HepG2 (cell line): ENCODE results near the gene MED25. TPM values are rescaled to one million over a fixed set of nuclear protein-coding genes. Genes with fewer than 3 reads are reported as not detected.

Experiments
- JUNB ChIP-seq: sonication (generic); formaldehyde crosslinking; IDR thresholded peaks from 2 replicates; pipeline ENCODE4 v1.8.0; 2022; ENCODE audit warnings: missing genetic modification reagents, mild to moderate bottlenecking, borderline replicate concordance
- KLF12 ChIP-seq: sonication (generic); formaldehyde crosslinking; IDR thresholded peaks from 2 replicates; pipeline ENCODE4 v1.4.0; 2020; ENCODE audit warnings: missing genetic modification reagents, borderline replicate concordance
- MTF2 ChIP-seq: sonication (generic); formaldehyde crosslinking; IDR thresholded peaks from 2 replicates; pipeline ENCODE4 v1.5.0; 2020; ENCODE audit warnings: missing genetic modification reagents, borderline replicate concordance
- NFYB ChIP-seq: sonication (generic); formaldehyde crosslinking; IDR thresholded peaks from 2 replicates; pipeline ENCODE4 v1.4.0; 2020; ENCODE audit warnings: missing genetic modification reagents
- PCBP2 ChIP-seq: fragments of 200-400 bp; formaldehyde crosslinking; optimal IDR thresholded peaks from 2 replicates; pipeline ENCODE3; 2018; ENCODE audit warnings: low read length, low read depth; ENCODE audit not compliant: poor library complexity, severe bottlenecking
- SAFB2 ChIP-seq: sonication (generic); formaldehyde crosslinking; IDR thresholded peaks from 2 replicates; pipeline ENCODE4 v1.5.1; 2020; ENCODE audit warnings: missing genetic modification reagents, low read depth, mild to moderate bottlenecking, borderline replicate concordance
- TGIF2 ChIP-seq: IDR thresholded peaks from 2 replicates; pipeline ENCODE4 v1.6.1; 2016; ENCODE audit warnings: control low read depth, missing compliant biosample characterization
- UBTF ChIP-seq: sonication (generic); formaldehyde crosslinking; IDR thresholded peaks from 2 replicates; pipeline ENCODE4 v1.4.0; 2020; ENCODE audit warnings: mild to moderate bottlenecking, missing genetic modification reagents
- ZKSCAN5 ChIP-seq: sonication (generic); formaldehyde crosslinking; IDR thresholded peaks from 2 replicates; pipeline ENCODE4 v1.5.1; 2020; ENCODE audit warnings: mild to moderate bottlenecking, missing genetic modification reagents
- ZKSCAN8 ChIP-seq: IDR thresholded peaks from 2 replicates; pipeline ENCODE4 v1.6.1; 2016; ENCODE audit warnings: borderline replicate concordance, missing genetic modification reagents, missing compliant biosample characterization
- ZNF24 ChIP-seq: fragments of 450-650 bp; IDR thresholded peaks from 2 replicates; pipeline ENCODE4 v1.6.1; 2017; ENCODE audit warnings: antibody characterized with exemption, mild to moderate bottlenecking
- ZNF382 ChIP-seq: sonication (generic); formaldehyde crosslinking; IDR thresholded peaks from 2 replicates; pipeline ENCODE4 v1.5.0; 2020; ENCODE audit warnings: missing genetic modification reagents, mild to moderate bottlenecking, borderline replicate concordance
- ZNF441 ChIP-seq: sonication (generic); formaldehyde crosslinking; IDR thresholded peaks from 2 replicates; pipeline ENCODE4 v1.7.0; 2021; ENCODE audit warnings: missing genetic modification reagents, borderline replicate concordance
- ZNF512B ChIP-seq: sonication (generic); formaldehyde crosslinking; IDR thresholded peaks from 2 replicates; pipeline ENCODE4 v1.5.1; 2020; ENCODE audit warnings: missing genetic modification reagents, mild to moderate bottlenecking, borderline replicate concordance
- ZNF543 ChIP-seq: sonication (generic); formaldehyde crosslinking; IDR thresholded peaks from 2 replicates; pipeline ENCODE4 v1.4.0; 2020; ENCODE audit warnings: mild to moderate bottlenecking, missing genetic modification reagents
- ZNF576 ChIP-seq: sonication (generic); formaldehyde crosslinking; IDR thresholded peaks from 2 replicates; pipeline ENCODE4 v1.4.0; 2020; ENCODE audit warnings: mild to moderate bottlenecking, missing genetic modification reagents
- ZNF704 ChIP-seq: sonication (generic); formaldehyde crosslinking; IDR thresholded peaks from 2 replicates; pipeline ENCODE4 v1.8.1; 2023; ENCODE audit warnings: mild to moderate bottlenecking, inconsistent platforms, moderate library complexity, missing genetic modification reagents, borderline replicate concordance
- polyA plus RNA-seq, 8 experiments: library from polyadenylated mRNA; depleted of rRNA in 3 of 8; stranded (reverse) in 7 of 8; unstranded in 1 of 8; fragments of >200 nt; fragmentation: Illumina TruSeq in 4 of 8; extraction: Trizol in 4 of 8; gene quantifications; 2 replicates each; pipeline versions ENCODE4 v1.2.1 to v1.2.3, GENCODE V29; 2011 to 2016; ENCODE audit warnings: low read depth in 4 of 8, missing spikeins in 1 of 8, mixed read lengths in 1 of 8; ENCODE audit not compliant: insufficient read depth in 1 of 8
- total RNA-seq, 5 experiments: library from RNA; depleted of rRNA; stranded (reverse); fragments of >200 nt; fragmentation: Illumina TruSeq; extraction: Trizol; gene quantifications; 2 replicates each; pipeline ENCODE4 v1.2.3, GENCODE V29; 2016; ENCODE audit warnings: low read depth in 1 of 5
- TF ChIP-seq, protein P1 (sequence below): IDR thresholded peaks from 2 replicates; pipeline ENCODE4 v1.6.1; 2016; ENCODE audit warnings: missing compliant biosample characterization, missing genetic modification reagents, borderline replicate concordance
- TF ChIP-seq, protein P2 (sequence below): sonication (generic); formaldehyde crosslinking; IDR thresholded peaks from 2 replicates; pipeline ENCODE4 v1.8.1; 2023; ENCODE audit warnings: mild to moderate bottlenecking, missing genetic modification reagents

MED25 gene
- total and polyA plus RNA-seq, 2 of the 13 experiments (the other 11 are each of a cell fraction or from before 2014, with no cell fraction given) = 11.1 to 15.1 TPM

DNA sequence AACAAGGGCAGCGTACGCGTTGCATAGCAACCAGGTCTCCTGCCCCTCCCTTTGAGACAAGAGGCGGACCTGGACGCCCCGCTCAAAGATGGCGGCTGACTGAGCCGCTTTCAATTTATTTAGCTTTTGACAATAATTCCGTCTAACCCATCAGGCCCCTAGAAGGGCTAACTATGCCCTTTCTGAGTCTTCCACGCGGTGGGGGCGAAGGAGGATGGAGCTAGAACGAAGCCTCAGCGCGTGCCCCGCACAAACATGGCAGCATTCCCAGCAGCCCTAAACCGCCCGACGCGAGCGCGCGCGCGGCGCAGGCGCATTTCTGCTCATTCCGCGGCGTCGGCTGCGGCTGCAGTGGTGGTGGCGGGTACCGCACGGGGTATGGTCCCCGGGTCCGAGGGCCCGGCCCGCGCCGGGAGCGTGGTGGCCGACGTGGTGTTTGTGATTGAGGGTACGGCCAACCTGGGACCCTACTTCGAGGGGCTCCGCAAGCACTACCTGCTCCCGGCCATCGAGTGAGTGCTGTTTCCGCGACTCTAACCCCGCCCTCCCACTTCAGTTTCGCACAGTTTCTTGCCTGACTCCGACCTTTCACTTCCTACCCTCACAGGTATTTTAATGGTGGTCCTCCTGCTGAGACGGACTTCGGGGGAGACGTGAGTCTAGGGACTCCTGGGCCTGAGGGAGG is at the start of gene MED25 (continued):
- TF ChIP-seq ZNF441 (CRISPR knock-in tag) = 0 out of 2 replicates have a peak, but pooled peaks have one; percentile 7
- 0 out of 2 replicates have a peak, but pooled peaks have one; percentile 14 for TF ChIP-seq ZKSCAN5 (CRISPR knock-in tag)
- no peak for TF ChIP-seq PCBP2
- TF ChIP-seq ZNF704 = peak; percentile 74; the same call in 1 of the 2 replicates
- no peak for TF ChIP-seq ZNF24
- TF ChIP-seq NFYB = no peak
- TF ChIP-seq SAFB2 (CRISPR knock-in tag) = peak; percentile 66
- TF ChIP-seq, protein P1, sequence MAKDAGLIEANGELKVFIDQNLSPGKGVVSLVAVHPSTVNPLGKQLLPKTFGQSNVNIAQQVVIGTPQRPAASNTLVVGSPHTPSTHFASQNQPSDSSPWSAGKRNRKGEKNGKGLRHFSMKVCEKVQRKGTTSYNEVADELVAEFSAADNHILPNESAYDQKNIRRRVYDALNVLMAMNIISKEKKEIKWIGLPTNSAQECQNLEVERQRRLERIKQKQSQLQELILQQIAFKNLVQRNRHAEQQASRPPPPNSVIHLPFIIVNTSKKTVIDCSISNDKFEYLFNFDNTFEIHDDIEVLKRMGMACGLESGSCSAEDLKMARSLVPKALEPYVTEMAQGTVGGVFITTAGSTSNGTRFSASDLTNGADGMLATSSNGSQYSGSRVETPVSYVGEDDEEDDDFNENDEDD = peak; percentile 62; the same call in 1 of the 2 replicates
- TF ChIP-seq ZNF543 (CRISPR knock-in tag) = no peak
- no peak for TF ChIP-seq ZNF382
- TF ChIP-seq, protein P2, sequence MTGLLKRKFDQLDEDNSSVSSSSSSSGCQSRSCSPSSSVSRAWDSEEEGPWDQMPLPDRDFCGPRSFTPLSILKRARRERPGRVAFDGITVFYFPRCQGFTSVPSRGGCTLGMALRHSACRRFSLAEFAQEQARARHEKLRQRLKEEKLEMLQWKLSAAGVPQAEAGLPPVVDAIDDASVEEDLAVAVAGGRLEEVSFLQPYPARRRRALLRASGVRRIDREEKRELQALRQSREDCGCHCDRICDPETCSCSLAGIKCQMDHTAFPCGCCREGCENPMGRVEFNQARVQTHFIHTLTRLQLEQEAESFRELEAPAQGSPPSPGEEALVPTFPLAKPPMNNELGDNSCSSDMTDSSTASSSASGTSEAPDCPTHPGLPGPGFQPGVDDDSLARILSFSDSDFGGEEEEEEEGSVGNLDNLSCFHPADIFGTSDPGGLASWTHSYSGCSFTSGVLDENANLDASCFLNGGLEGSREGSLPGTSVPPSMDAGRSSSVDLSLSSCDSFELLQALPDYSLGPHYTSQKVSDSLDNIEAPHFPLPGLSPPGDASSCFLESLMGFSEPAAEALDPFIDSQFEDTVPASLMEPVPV = peak; percentile 44; the same call in 1 of the 2 replicates
- TF ChIP-seq JUNB (CRISPR knock-in tag) = no peak
- TF ChIP-seq MTF2 (CRISPR knock-in tag) = no peak
- TF ChIP-seq ZNF512B (CRISPR knock-in tag) = no peak
- no peak for TF ChIP-seq ZNF576 (CRISPR knock-in tag)
- no peak for TF ChIP-seq ZKSCAN8 (CRISPR knock-in tag)
- 0 out of 2 replicates have a peak, but pooled peaks have one; percentile 24 for TF ChIP-seq KLF12 (CRISPR knock-in tag)
- TF ChIP-seq UBTF (CRISPR knock-in tag) = peak; percentile 48
- 0 out of 2 replicates have a peak, but pooled peaks have one; percentile 11 for TF ChIP-seq TGIF2 (CRISPR knock-in tag)
